Ovary (tissue), 3 donors: ENCODE results near the gene ACP7.

Source experiments
- CTCF ChIP-seq, 3 donors: fragments of 450-650 bp in 2 of 3; fragments of 200-600 bp in 1 of 3; IDR thresholded peaks; one replicate each; pipeline versions ENCODE4 v1.5.1 to v1.8.0; 2016 to 2022; ENCODE audit warnings: antibody characterized with exemption in 3 of 3, mild to moderate bottlenecking in 1 of 3
- EP300 ChIP-seq: sonication (generic); formaldehyde crosslinking; IDR thresholded peaks from one replicate; pipeline ENCODE4 v1.6.1; 2017; ENCODE audit warnings: antibody characterized with exemption
- POLR2A ChIP-seq: fragments of 450-650 bp; IDR thresholded peaks from one replicate; pipeline ENCODE4 v1.6.1; 2017; ENCODE audit warnings: antibody characterized with exemption, mild to moderate bottlenecking, moderate library complexity
- donor health status: DM: no; HTN: no; CAD: no.

GRCh38 chr19:39037194-39037593 is 47.0 kb upstream of the ACP7 start:
- TF ChIP-seq CTCF (IDR thresholded peaks at IDR 0.05) (no peak), EP300 (no peak), POLR2A (no peak)
